GM12878 (cell line): ENCODE data around the gene HDGF. TPM values are rescaled to one million over a fixed set of nuclear protein-coding genes. Genes with fewer than 3 reads are reported as not detected.

Experiments
- ATAC-seq: fragments of 200-7000 bp; cut with Tn5 transposase; 3 replicates; pipeline ENCODE4 v1.9.1; 2020; ENCODE audit warnings: mild to moderate bottlenecking, moderate library complexity
- BruUV-seq: library from RNA; stranded (reverse); fragments of 400-500 nt; replicated peaks from 2 replicates; lab custom pipeline; 2021; lab: Mats Ljungman, UMichigan
- CTCF ChIA-PET: fragments of 300-600 bp; sonication (Branson Sonifier 250); formaldehyde crosslinking; extraction: SDS; loops from one replicate; lab custom pipeline; 2021; ENCODE audit warnings: inconsistent platforms; lab: Yijun Ruan, JAX
- POLR2A ChIA-PET: fragments of 350-600 bp; formaldehyde crosslinking; extraction: SDS; loops from one replicate; lab custom pipeline; 2021; ENCODE audit warnings: inconsistent platforms; lab: Charles Lee
- RAD21 ChIA-PET: fragments of 300-600 bp; sonication (Branson Sonifier 250); formaldehyde crosslinking; loops from one replicate; lab custom pipeline; 2023; ENCODE audit warnings: antibody characterized with exemption; ENCODE audit not compliant: unreplicated experiment; lab: Charles Lee
- SMC1A ChIA-PET: fragments of 300-600 bp; sonication (Branson Sonifier 250); formaldehyde crosslinking; loops from one replicate; lab custom pipeline; 2023; ENCODE audit not compliant: unreplicated experiment, uncharacterized antibody; lab: Charles Lee
- DNase-seq: peaks from one replicate; pipeline ENCODE4 v3.0.0-alpha.2; 2011; ENCODE audit warnings: low read depth, low spot score
- FAIRE-seq: peaks from 3 replicates; lab custom pipeline; 2011; peaks lifted over from hg19 to GRCh38; lab: Jason Lieb, UNC
- H2AFZ ChIP-seq: 2 replicates; pipeline ENCODE4 v1.6.0; 2011; ENCODE audit warnings: low read depth, low read length, control low read depth; ENCODE audit not compliant: control insufficient read depth
- H3K27ac ChIP-seq: 2 replicates; pipeline ENCODE4 v1.5.1; 2011; ENCODE audit warnings: control low read depth; ENCODE audit not compliant: control insufficient read depth, insufficient read depth
- H3K27me3 ChIP-seq, 2 experiments: replicated peaks in 1 of 2; 2 replicates each; pipeline versions ENCODE4 v1.6.0 to v1.6.1; 2011; ENCODE audit warnings: low read length in 1 of 2; ENCODE audit not compliant: control insufficient read depth in 2 of 2, insufficient read depth in 2 of 2
- H3K36me3 ChIP-seq, 2 experiments: 2 replicates each; pipeline ENCODE4 v1.5.1; 2011; ENCODE audit warnings: low read length in 1 of 2; ENCODE audit not compliant: control insufficient read depth in 2 of 2, insufficient read depth in 2 of 2
- H3K4me1 ChIP-seq: 2 replicates; pipeline ENCODE4 v1.6.1; 2011; ENCODE audit warnings: mild to moderate bottlenecking, low read length, moderate library complexity, mixed read lengths; ENCODE audit not compliant: control insufficient read depth, insufficient read depth
- H3K4me2 ChIP-seq: 2 replicates; pipeline ENCODE4 v1.6.0; 2011; ENCODE audit warnings: control low read depth; ENCODE audit not compliant: control insufficient read depth, insufficient read depth
- H3K4me3 ChIP-seq: fragments of 200-600 bp; sonication (generic); 2 replicates; pipeline ENCODE4 v1.5.1; 2016
- H3K79me2 ChIP-seq: 2 replicates; pipeline ENCODE4 v1.6.0; 2011; ENCODE audit warnings: low read length; ENCODE audit not compliant: control insufficient read depth, insufficient read depth
- H3K9ac ChIP-seq: 2 replicates; pipeline ENCODE4 v1.8.0; 2011; ENCODE audit warnings: low read length, control low read depth, mixed read lengths; ENCODE audit not compliant: control insufficient read depth, insufficient read depth
- H3K9me3 ChIP-seq: replicated peaks from 3 replicates; pipeline ENCODE4 v1.5.1; 2011; ENCODE audit warnings: mild to moderate bottlenecking, low read length; ENCODE audit not compliant: control insufficient read depth, insufficient read depth
- H4K20me1 ChIP-seq: 2 replicates; pipeline ENCODE4 v1.6.0; 2011; ENCODE audit not compliant: control insufficient read depth, insufficient read depth
- CREB1 ChIP-seq: IDR thresholded peaks from 2 replicates; pipeline ENCODE4 v1.6.1; 2012; ENCODE audit warnings: low read depth, mild to moderate bottlenecking, inconsistent platforms
- HDGF ChIP-seq: fragments of 450-650 bp; IDR thresholded peaks from 2 replicates; pipeline ENCODE4 v1.6.1; 2016; ENCODE audit warnings: antibody characterized with exemption
- MYC ChIP-seq: IDR thresholded peaks from 2 replicates; pipeline ENCODE4 v1.6.1; 2011; ENCODE audit warnings: mild to moderate bottlenecking, low read length, moderate library complexity, inconsistent platforms; ENCODE audit not compliant: insufficient read depth, insufficient replicate concordance, insufficient read length, severe bottlenecking
- NFXL1 ChIP-seq: fragments of 450-650 bp; IDR thresholded peaks from 2 replicates; pipeline ENCODE4 v1.6.1; 2017; ENCODE audit warnings: antibody characterized with exemption, mild to moderate bottlenecking, borderline replicate concordance
- NFYB ChIP-seq: IDR thresholded peaks from 2 replicates; pipeline ENCODE4 v1.6.1; 2011; ENCODE audit warnings: low read depth, mild to moderate bottlenecking, low read length, improper control_type of control experiment, moderate library complexity; ENCODE audit not compliant: insufficient read depth
- POLR2A ChIP-seq: IDR thresholded peaks from 2 replicates; pipeline ENCODE4 v1.6.1; 2011; ENCODE audit warnings: low read depth, mild to moderate bottlenecking, low read length
- RB1 ChIP-seq: fragments of 450-650 bp; formaldehyde crosslinking; IDR thresholded peaks from 2 replicates; pipeline ENCODE4 v1.6.1; 2017; ENCODE audit warnings: mild to moderate bottlenecking, borderline replicate concordance
- WGBS: methylation state at CpG from one replicate; pipeline ENCODE4 v1.1.6; 2016; ENCODE audit warnings: low lambda C conversion rate; ENCODE audit not compliant: insufficient replicate concordance, insufficient coverage; ENCODE audit errors: missing lambda C conversion rate; 5-methylcytosine and 5-hydroxymethylcytosine counted together
- in situ Hi-C: fragments of 300-500 bp; cut with MboI; formaldehyde crosslinking; loops from 9 replicates; pipeline ENCODE4 v1.14.3; 2018; ENCODE audit warnings: mixed read lengths
- intact Hi-C: fragments of 100-400 bp; cut with micrococcal nuclease; formaldehyde crosslinking; loops from one replicate; pipeline ENCODE4 v1.14.2; 2022; ENCODE audit not compliant: unreplicated experiment
- polyA plus RNA-seq, 11 experiments: library from polyadenylated mRNA; depleted of rRNA in 4 of 11; unstranded in 6 of 11; stranded (reverse) in 5 of 11; fragments of >200 nt; fragmentation: Nextera tagmentation in 4 of 11; fragmentation: Illumina TruSeq in 1 of 11; extraction: Ambion mirVana in 4 of 11; extraction: Trizol in 1 of 11; gene quantifications; 1 replicate in 1 of 11; 2 replicates in 10 of 11; pipeline versions ENCODE4 v1.2.1 to v1.2.3, GENCODE V29; 2011 to 2016; ENCODE audit warnings: inconsistent platforms in 2 of 11, missing spikeins in 2 of 11, low read depth in 1 of 11
- total RNA-seq, 4 experiments: library from RNA; depleted of rRNA in 3 of 4; stranded (reverse); fragments of >200 nt in 3 of 4; fragmentation: Illumina TruSeq in 1 of 4; extraction: Trizol in 1 of 4; gene quantifications; 2 replicates each; pipeline versions ENCODE4 v1.2.1 to v1.2.3, GENCODE V29; 2013 to 2021
- TF ChIP-seq, protein P1 (sequence below): fragments of 450-650 bp; IDR thresholded peaks from 2 replicates; pipeline ENCODE4 v1.6.1; 2014; ENCODE audit warnings: mild to moderate bottlenecking
- TF ChIP-seq, protein P2 (sequence below): fragments of 450-650 bp; IDR thresholded peaks from 2 replicates; pipeline ENCODE4 v1.6.1; 2018; ENCODE audit warnings: mild to moderate bottlenecking, low read depth, moderate library complexity; ENCODE audit not compliant: partially characterized antibody

The HDGF gene
- total and polyA plus RNA-seq, 10 of the 15 experiments (the other 5 are each of a cell fraction or from before 2014, with no cell fraction given): 28.3 to 372 (median 209) TPM

DNA sequence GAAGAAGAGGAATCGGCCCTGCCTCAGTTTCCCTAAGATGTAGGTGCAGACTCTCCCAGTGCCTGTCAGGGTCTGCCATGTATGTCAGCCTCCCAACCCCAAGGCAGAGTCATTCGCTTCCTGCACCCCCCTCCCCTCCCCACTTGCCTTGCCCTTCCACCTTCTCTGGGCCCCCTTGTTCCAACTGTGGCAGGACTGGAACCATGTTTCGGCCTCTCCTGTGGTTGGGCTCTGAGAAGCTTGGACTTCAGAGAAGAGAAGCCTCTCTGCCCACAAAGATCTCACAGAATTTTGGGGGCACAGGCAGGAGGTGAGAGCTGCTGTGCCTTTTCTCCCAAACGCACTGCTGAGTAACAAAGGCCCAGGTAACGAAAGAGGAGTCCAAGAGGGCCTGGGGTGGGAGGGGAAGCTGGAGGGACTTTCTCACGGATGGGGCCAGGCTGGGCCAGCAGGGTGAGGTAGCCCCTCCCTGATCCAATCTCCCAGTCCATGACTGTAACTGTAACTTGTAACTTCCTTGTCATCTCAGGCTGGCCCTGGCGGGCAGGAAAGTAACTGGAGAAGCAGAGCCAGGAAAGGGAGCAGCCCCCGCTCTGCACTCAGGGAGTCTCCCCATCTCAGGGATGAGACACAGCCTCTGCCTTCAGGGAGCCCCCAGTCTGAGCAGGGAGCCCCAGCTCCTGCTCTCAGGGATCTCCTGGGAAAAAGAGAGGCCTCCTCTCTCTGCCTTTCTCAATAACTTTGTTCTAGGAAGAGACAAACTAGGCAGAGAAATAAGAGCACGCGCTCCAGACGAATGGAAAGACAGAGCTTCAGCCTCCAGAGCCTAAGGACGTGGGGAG, 57.4 kb downstream of the HDGF start:
- POLR2A ChIA-PET: interaction anchor here (0.7 to 1.9 kb wide), 2 partner anchors 27 to 164 kb away, joined by 3 to 10 read pairs; no protein-coding TSS in a partner anchor
- Histone ChIP-seq H3K27ac (no peak overlapping the region), H3K36me3 (no peaks in the 10 kb centered on the region), H3K4me1 (no peaks in the 10 kb centered on the region), H2AFZ (no peak overlapping the region), H4K20me1 (peaks cover 4% of the 10 kb centered on the region; the same call in 1 of the 2 replicates), H3K9me3 (no peaks in the 10 kb centered on the region), H3K4me2 (no peak overlapping the region), H3K9ac (no peak overlapping the region), H3K79me2 (no peaks in the 10 kb centered on the region), H3K4me3 (no peak overlapping the region), H3K27me3 (peaks cover 18 to 33% of the 10 kb centered on the region in 2 experiments)
- FAIRE-seq (no peak), DNase-seq (no peak), ATAC-seq (no peak)
- WGBS: 37% methylated on average over 12 of the region's 12 CpGs
- RAD21 ChIA-PET: no interaction called here
- intact Hi-C loops: no loop called here
- no TSS peak for BruUV-seq
- SMC1A ChIA-PET: no interaction called here
- CTCF ChIA-PET: interaction anchor here (1.4 to 2.1 kb wide), 3 partner anchors 10 to 33 kb away, joined by 4 to 14 read pairs (median 7); no protein-coding TSS in a partner anchor
- in situ Hi-C loops: no loop called here
- TF ChIP-seq, protein P1, sequence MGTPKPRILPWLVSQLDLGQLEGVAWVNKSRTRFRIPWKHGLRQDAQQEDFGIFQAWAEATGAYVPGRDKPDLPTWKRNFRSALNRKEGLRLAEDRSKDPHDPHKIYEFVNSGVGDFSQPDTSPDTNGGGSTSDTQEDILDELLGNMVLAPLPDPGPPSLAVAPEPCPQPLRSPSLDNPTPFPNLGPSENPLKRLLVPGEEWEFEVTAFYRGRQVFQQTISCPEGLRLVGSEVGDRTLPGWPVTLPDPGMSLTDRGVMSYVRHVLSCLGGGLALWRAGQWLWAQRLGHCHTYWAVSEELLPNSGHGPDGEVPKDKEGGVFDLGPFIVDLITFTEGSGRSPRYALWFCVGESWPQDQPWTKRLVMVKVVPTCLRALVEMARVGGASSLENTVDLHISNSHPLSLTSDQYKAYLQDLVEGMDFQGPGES: no peak
- TF ChIP-seq NFYB (no peak), RB1 (no peak), NFXL1 (no peak), MYC (no peak), POLR2A (no peak), HDGF (no peak), CREB1 (no peak)
- TF ChIP-seq, protein P2, sequence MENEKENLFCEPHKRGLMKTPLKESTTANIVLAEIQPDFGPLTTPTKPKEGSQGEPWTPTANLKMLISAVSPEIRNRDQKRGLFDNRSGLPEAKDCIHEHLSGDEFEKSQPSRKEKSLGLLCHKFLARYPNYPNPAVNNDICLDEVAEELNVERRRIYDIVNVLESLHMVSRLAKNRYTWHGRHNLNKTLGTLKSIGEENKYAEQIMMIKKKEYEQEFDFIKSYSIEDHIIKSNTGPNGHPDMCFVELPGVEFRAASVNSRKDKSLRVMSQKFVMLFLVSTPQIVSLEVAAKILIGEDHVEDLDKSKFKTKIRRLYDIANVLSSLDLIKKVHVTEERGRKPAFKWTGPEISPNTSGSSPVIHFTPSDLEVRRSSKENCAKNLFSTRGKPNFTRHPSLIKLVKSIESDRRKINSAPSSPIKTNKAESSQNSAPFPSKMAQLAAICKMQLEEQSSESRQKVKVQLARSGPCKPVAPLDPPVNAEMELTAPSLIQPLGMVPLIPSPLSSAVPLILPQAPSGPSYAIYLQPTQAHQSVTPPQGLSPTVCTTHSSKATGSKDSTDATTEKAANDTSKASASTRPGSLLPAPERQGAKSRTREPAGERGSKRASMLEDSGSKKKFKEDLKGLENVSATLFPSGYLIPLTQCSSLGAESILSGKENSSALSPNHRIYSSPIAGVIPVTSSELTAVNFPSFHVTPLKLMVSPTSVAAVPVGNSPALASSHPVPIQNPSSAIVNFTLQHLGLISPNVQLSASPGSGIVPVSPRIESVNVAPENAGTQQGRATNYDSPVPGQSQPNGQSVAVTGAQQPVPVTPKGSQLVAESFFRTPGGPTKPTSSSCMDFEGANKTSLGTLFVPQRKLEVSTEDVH: no peak
